Panc1 (cell line): ENCODE data around the gene KMT5C.

Source experiments
- CTCF ChIP-seq: fragments of 450-650 bp; IDR thresholded peaks from 2 replicates; pipeline ENCODE4 v1.5.1; 2017; ENCODE audit warnings: mild to moderate bottlenecking
- POLR2AphosphoS5 ChIP-seq: IDR thresholded peaks from 2 replicates; pipeline ENCODE4 v1.6.1; 2012; ENCODE audit warnings: mild to moderate bottlenecking, low read depth, low read length, moderate library complexity
- REST ChIP-seq, 2 experiments: IDR thresholded peaks; 2 replicates each; pipeline ENCODE4 v1.6.1; 2011 to 2012; ENCODE audit warnings: low read depth in 2 of 2, control low read depth in 1 of 2, low read length in 1 of 2, mild to moderate bottlenecking in 1 of 2, moderate library complexity in 1 of 2; ENCODE audit not compliant: insufficient read depth in 1 of 2

GRCh38 chr19:55306712-55307111 is 33.0 kb upstream of the KMT5C start:
- no peak for TF ChIP-seq CTCF
- no peak for TF ChIP-seq REST (IDR thresholded peaks at IDR 0.05; ENCODE audit: insufficient read depth in 1 of 2, low read depth in 2 of 2, low read length in 1 of 2)
- no peak for TF ChIP-seq POLR2AphosphoS5
